CD4-positive, alpha-beta T cell (primary cell): ENCODE data around the gene OR2A14. TPM values are rescaled to one million over a fixed set of nuclear protein-coding genes. Genes with fewer than 3 reads are reported as not detected.
A peak's percentile ranks its signal among the peaks of the same experiment; 100 is the strongest.
"Not testable (repeated sequence)": the region's sequence is repeated elsewhere in the genome, so short reads cannot be mapped to it uniquely, and the experiment has no call there.

ENCODE experiments used
- ATAC-seq: fragments of 200-7000 bp; cut with Tn5 transposase; one replicate; pipeline ENCODE4 v1.10.0; 2022; ENCODE audit warnings: mild to moderate bottlenecking; ENCODE audit not compliant: poor library complexity
- CTCF ChIA-PET: fragments of 350-600 bp; sonication (Branson Sonifier 250); formaldehyde crosslinking; loops from one replicate; lab custom pipeline; 2021; ENCODE audit warnings: antibody characterized with exemption, inconsistent platforms; lab: Charles Lee
- POLR2A ChIA-PET: fragments of 350-600 bp; sonication (Branson Sonifier 250); formaldehyde crosslinking; loops from one replicate; lab custom pipeline; 2021; ENCODE audit warnings: antibody characterized with exemption, inconsistent platforms; lab: Charles Lee
- DNase-seq, 14 experiments: peaks; one replicate each; pipeline ENCODE4 v3.0.0-alpha.2; 2013 to 2020; ENCODE audit warnings: mixed read lengths in 2 of 14
- H3K27ac ChIP-seq, 2 donors: one replicate each; pipeline versions ENCODE4 v1.5.1 to v1.7.0; 2013; ENCODE audit warnings: low read length in 2 of 2, low read depth in 1 of 2, mild to moderate bottlenecking in 1 of 2
- H3K27me3 ChIP-seq, 2 experiments: 1 replicate in 1 of 2; 2 replicates in 1 of 2; pipeline versions ENCODE4 v1.6.1 to v1.7.0; 2013; ENCODE audit warnings: low read length in 2 of 2, control low read depth in 1 of 2, mild to moderate bottlenecking in 1 of 2, moderate library complexity in 1 of 2; ENCODE audit not compliant: insufficient read depth in 2 of 2, control insufficient read depth in 1 of 2
- H3K36me3 ChIP-seq: one replicate; pipeline ENCODE4 v1.6.1; 2013; ENCODE audit warnings: low read length, control low read depth; ENCODE audit not compliant: insufficient read depth
- H3K4me1 ChIP-seq: one replicate; pipeline ENCODE4 v1.6.1; 2013; ENCODE audit warnings: low read length, control low read depth; ENCODE audit not compliant: insufficient read depth
- H3K4me3 ChIP-seq: one replicate; pipeline ENCODE4 v1.5.1; 2013; ENCODE audit warnings: mild to moderate bottlenecking, low read length, moderate library complexity
- H3K9me3 ChIP-seq, 2 experiments: 1 replicate in 1 of 2; 2 replicates in 1 of 2; pipeline versions ENCODE4 v1.6.1 to v1.7.0; 2013; ENCODE audit warnings: low read length in 2 of 2, mild to moderate bottlenecking in 2 of 2, control low read depth in 1 of 2, moderate library complexity in 1 of 2; ENCODE audit not compliant: control insufficient read depth in 1 of 2, insufficient read depth in 1 of 2
- H3K27ac Mint-ChIP-seq: one replicate; pipeline ENCODE4 v1.8.0; 2020; ENCODE audit warnings: mixed read lengths
- H3K27me3 Mint-ChIP-seq: one replicate; pipeline ENCODE4 v1.8.0; 2021; ENCODE audit warnings: mixed read lengths
- H3K36me3 Mint-ChIP-seq: one replicate; pipeline ENCODE4 v1.8.0; 2021; ENCODE audit warnings: low read depth, mixed read lengths
- H3K4me1 Mint-ChIP-seq: one replicate; pipeline ENCODE4 v1.8.0; 2021; ENCODE audit warnings: low read depth, mixed read lengths
- H3K4me3 Mint-ChIP-seq: one replicate; pipeline ENCODE4 v1.8.0; 2020; ENCODE audit warnings: mild to moderate bottlenecking, mixed read lengths
- H3K9me3 Mint-ChIP-seq: one replicate; pipeline ENCODE4 v1.8.0; 2020; ENCODE audit warnings: mixed read lengths
- intact Hi-C, 2 experiments: fragments of 100-400 bp; cut with DNase I in 1 of 2; cut with micrococcal nuclease in 1 of 2; formaldehyde crosslinking; loops; one replicate each; pipeline versions ENCODE4 v1.15.1 to v1.9.0; 2023 to 2025; cut with DNase I, micrococcal nuclease
- total RNA-seq, 174 experiments: library from RNA in 2 of 174; stranded (reverse) in 2 of 174; gene quantifications; one replicate each; pipeline ENCODE4 v1.2.3 and lab custom pipeline; 2021 to 2026
- TF ChIP-seq, protein P1 (sequence below): fragments of 200-600 bp; IDR thresholded peaks from one replicate; pipeline ENCODE4 v1.8.0; 2022; ENCODE audit warnings: antibody characterized with exemption, mild to moderate bottlenecking

Gene OR2A14
- total RNA-seq, 2 experiments from 2014 or later = not detected

DNA sequence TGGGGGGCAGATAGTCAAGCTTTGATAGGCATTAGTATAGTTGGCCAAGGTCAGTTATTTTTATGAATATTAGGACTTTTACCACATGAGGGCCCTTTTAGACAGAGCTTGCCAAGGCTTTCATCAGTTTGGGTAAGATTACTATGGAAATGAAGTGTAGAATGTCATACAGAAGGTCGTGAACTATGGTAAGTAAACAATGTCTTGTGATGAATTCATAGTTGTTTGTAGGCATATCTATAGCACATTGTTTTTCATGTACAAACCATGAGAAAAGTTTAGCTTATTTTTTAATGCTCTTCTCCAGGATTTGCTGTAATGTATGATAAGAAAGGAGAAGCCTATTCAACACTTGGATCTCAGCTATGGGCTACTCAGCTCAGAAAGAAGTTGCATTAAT lies 9.3 kb upstream of the OR2A14 start:
- Mint-ChIP-seq H3K27me3 (peaks cover 31% of the 10 kb centered on the region), H3K9me3 (no peaks in the 10 kb centered on the region), H3K4me3 (no peak overlapping the region), H3K36me3 (no peaks in the 10 kb centered on the region), H3K27ac (no peak overlapping the region), H3K4me1 (no peaks in the 10 kb centered on the region)
- no peak for DNase-seq
- Histone ChIP-seq H3K27ac (no peak overlapping the region), H3K4me1 (no peaks in the 10 kb centered on the region), H3K4me3 (no peak overlapping the region), H3K36me3 (no peaks in the 10 kb centered on the region), H3K9me3 (no peaks in the 10 kb centered on the region), H3K27me3 (peaks cover 0 to 3% of the 10 kb centered on the region in 2 experiments)
- intact Hi-C loops = no loop called here
- TF ChIP-seq, protein P1, sequence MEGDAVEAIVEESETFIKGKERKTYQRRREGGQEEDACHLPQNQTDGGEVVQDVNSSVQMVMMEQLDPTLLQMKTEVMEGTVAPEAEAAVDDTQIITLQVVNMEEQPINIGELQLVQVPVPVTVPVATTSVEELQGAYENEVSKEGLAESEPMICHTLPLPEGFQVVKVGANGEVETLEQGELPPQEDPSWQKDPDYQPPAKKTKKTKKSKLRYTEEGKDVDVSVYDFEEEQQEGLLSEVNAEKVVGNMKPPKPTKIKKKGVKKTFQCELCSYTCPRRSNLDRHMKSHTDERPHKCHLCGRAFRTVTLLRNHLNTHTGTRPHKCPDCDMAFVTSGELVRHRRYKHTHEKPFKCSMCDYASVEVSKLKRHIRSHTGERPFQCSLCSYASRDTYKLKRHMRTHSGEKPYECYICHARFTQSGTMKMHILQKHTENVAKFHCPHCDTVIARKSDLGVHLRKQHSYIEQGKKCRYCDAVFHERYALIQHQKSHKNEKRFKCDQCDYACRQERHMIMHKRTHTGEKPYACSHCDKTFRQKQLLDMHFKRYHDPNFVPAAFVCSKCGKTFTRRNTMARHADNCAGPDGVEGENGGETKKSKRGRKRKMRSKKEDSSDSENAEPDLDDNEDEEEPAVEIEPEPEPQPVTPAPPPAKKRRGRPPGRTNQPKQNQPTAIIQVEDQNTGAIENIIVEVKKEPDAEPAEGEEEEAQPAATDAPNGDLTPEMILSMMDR = no peak
- ChIA-PET CTCF (no interaction called here), POLR2A (interaction anchor here (1.3 kb wide), 1 partner anchor 211 kb away, joined by 3 read pairs; the partner anchor contains the start of gene TCAF1)
- no peak for ATAC-seq

DNA sequence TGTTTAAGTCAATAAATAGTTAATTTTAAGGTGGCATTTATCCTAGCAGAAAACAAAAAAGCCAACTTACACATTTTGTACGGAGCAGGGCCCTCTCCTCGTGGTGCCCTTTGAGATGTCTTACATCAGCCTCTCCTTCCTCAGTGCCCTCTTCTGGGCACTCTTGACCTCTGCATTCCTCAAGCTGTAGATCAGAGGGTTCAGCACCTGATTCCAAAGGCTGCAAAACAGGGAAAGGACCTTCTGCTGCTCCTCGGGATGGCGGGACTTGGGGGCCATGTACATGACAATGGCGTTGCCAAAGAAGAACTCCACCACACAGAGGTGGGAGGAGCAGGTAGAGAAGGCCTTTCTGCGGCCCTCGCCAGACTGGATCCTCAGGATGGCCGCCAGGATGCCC lies 4.6 kb upstream of the OR2A14 start:
- Mint-ChIP-seq H3K4me3 (no peak overlapping the region), H3K9me3 (no peaks in the 10 kb centered on the region), H3K36me3 (no peaks in the 10 kb centered on the region), H3K27ac (no peak overlapping the region), H3K27me3 (peaks cover 26% of the 10 kb centered on the region), H3K4me1 (no peaks in the 10 kb centered on the region)
- Histone ChIP-seq H3K9me3 (no peaks in the 10 kb centered on the region), H3K27ac (no peak overlapping the region), H3K4me1 (no peaks in the 10 kb centered on the region), H3K36me3 (no peaks in the 10 kb centered on the region), H3K27me3 (peaks cover 0 to 2% of the 10 kb centered on the region in 2 experiments), H3K4me3 (no peak overlapping the region)
- ATAC-seq (no peak), DNase-seq (no peak)
- TF ChIP-seq, protein P1 = no peak
- POLR2A ChIA-PET = no interaction called here
- CTCF ChIA-PET = no interaction called here
- intact Hi-C loops = no loop called here

DNA sequence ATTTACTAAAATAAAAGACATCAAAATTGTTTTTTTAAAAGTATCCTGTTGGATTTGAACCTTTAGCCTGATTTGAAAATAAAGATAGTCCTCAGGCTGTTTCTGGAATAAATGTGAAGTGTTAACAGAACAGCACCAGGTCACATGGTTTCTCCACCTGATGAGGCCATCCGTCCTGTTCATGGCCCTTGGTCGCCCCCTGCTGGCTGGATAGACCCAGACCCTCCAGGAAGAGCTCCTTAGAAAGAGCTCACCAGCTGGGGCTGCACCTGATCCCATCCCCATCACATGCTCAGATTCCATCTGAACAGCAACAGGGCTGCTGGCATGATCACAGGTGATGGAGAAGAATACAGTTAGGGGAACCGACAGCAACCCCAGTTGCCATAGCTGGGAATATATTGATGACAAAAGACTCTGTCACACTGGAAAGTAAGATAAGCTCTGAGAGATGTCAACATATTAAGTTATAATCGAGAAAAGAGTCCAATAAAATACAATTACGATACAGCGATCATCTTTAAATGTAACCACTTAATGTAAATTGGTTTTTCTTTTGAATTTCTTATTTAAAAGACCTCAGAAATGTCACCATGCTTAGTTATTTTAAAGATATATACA lies 4.8 kb downstream of the OR2A14 start:
- H3K27me3 ChIP-seq = no peaks in the 10 kb centered on the region
- ChIA-PET CTCF (interaction anchor here (0.7 to 1.1 kb wide), 8 partner anchors 9 to 391 kb away, joined by 3 to 7 read pairs (median 4); no protein-coding TSS in a partner anchor), POLR2A (interaction anchor here (0.7 to 1.2 kb wide), 3 partner anchors 27 to 391 kb away, joined by 4 to 6 read pairs (median 4); no protein-coding TSS in a partner anchor)
- Mint-ChIP-seq H3K27ac (no peak overlapping the region), H3K27me3 (peaks cover 11% of the 10 kb centered on the region), H3K4me1 (no peaks in the 10 kb centered on the region), H3K9me3 (no peaks in the 10 kb centered on the region), H3K36me3 (no peaks in the 10 kb centered on the region), H3K4me3 (no peak overlapping the region)
- TF ChIP-seq, protein P1 = peak; percentile 87
- no peak overlapping the region for H3K4me3 ChIP-seq
- no peaks in the 10 kb centered on the region for H3K4me1 ChIP-seq
- no peaks in the 10 kb centered on the region for H3K9me3 ChIP-seq
- no peak overlapping the region for H3K27ac ChIP-seq
- H3K36me3 ChIP-seq = no peaks in the 10 kb centered on the region
- DNase-seq = peak; percentile 77 to 93 (median 84)
- intact Hi-C loops = loop anchor here (5.0 to 10.0 kb wide), 2 partner anchors 223 to 226 kb away; partner anchors contain the start of gene TCAF1 (in 2 of the 2)
- ATAC-seq = peak; percentile 100

DNA sequence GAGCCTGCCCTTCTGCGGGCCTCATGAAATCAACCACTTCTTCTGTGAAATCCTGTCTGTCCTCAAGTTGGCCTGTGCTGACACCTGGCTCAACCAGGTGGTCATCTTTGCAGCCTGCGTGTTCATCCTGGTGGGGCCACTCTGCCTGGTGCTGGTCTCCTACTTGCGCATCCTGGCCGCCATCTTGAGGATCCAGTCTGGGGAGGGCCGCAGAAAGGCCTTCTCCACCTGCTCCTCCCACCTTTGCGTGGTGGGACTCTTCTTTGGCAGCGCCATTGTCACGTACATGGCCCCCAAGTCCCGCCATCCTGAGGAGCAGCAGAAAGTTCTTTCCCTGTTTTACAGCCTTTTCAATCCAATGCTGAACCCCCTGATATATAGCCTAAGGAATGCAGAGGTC lies 6.6 kb downstream of the OR2A14 start:
- H3K27me3 ChIP-seq, H3K9me3 Mint-ChIP-seq, H3K4me1 Mint-ChIP-seq, H3K36me3 Mint-ChIP-seq, H3K27ac Mint-ChIP-seq, POLR2A ChIA-PET, ATAC-seq, H3K4me3 ChIP-seq, H3K27ac ChIP-seq, CTCF ChIA-PET, H3K9me3 ChIP-seq, H3K4me1 ChIP-seq, H3K36me3 ChIP-seq, DNase-seq, H3K4me3 Mint-ChIP-seq, H3K27me3 Mint-ChIP-seq: not testable (repeated sequence)
- intact Hi-C loops = loop anchor here (5.0 to 10.0 kb wide), 2 partner anchors 225 to 227 kb away; partner anchors contain the start of gene TCAF1 (in 2 of the 2)
